H1 (cell line): Measurements from ENCODE around the gene GAS2. TPM values are rescaled to one million over a fixed set of nuclear protein-coding genes. Genes with fewer than 3 reads are reported as not detected.

Experiments
- CBX8 ChIP-seq: fragments of 300-800, 300-1000 bp; sonication (generic); IDR thresholded peaks from 2 replicates; pipeline ENCODE4 v1.7.1; 2016; ENCODE audit warnings: low read depth, low read length, borderline replicate concordance
- KDM4A ChIP-seq: IDR thresholded peaks from one replicate; pipeline ENCODE4 v1.7.1; 2012; ENCODE audit warnings: low read depth, mild to moderate bottlenecking, moderate library complexity, low read length, inconsistent platforms; ENCODE audit not compliant: severe bottlenecking
- KDM5A ChIP-seq: fragments of 200-600 bp; IDR thresholded peaks from 2 replicates; pipeline ENCODE4 v1.7.1; 2012; ENCODE audit warnings: mild to moderate bottlenecking, low read length, inconsistent platforms, mixed read lengths
- NANOG ChIP-seq: IDR thresholded peaks from 2 replicates; pipeline ENCODE4 v1.6.1; 2011; ENCODE audit warnings: low read length, low read depth, mild to moderate bottlenecking, inconsistent platforms; ENCODE audit not compliant: insufficient read depth, poor library complexity, severe bottlenecking
- SIRT6 ChIP-seq: IDR thresholded peaks from one replicate; pipeline ENCODE4 v1.7.1; 2012; ENCODE audit warnings: low read length, inconsistent platforms
- SRF ChIP-seq: IDR thresholded peaks from 2 replicates; pipeline ENCODE4 v1.6.1; 2011; ENCODE audit warnings: mild to moderate bottlenecking, low read depth, low read length, moderate library complexity
- polyA plus RNA-seq, 7 experiments: library from polyadenylated mRNA; depleted of rRNA in 3 of 7; stranded (reverse) in 5 of 7; unstranded in 2 of 7; fragments of >200 nt in 5 of 7; fragments of 200-250 nt in 2 of 7; gene quantifications; 1 replicate in 5 of 7; 2 replicates in 1 of 7; 4 replicates in 1 of 7; pipeline versions ENCODE4 v1.2.1 to v1.2.3, GENCODE V29; 2011 to 2013; ENCODE audit warnings: missing spikeins in 2 of 7, mixed read lengths in 2 of 7
- total RNA-seq: library from RNA; stranded (reverse); fragmentation: NEBNext Ultra II Directional; extraction: Animal tissue kit (Norgen Biotek cat#: 25700); gene quantifications from 2 replicates; pipeline ENCODE4 v1.2.1, GENCODE V29; 2021

Gene GAS2
- total and polyA plus RNA-seq, 2 of the 8 experiments (the other 6 are each of a cell fraction or from before 2014, with no cell fraction given): 0.70 to 1.7 TPM

DNA sequence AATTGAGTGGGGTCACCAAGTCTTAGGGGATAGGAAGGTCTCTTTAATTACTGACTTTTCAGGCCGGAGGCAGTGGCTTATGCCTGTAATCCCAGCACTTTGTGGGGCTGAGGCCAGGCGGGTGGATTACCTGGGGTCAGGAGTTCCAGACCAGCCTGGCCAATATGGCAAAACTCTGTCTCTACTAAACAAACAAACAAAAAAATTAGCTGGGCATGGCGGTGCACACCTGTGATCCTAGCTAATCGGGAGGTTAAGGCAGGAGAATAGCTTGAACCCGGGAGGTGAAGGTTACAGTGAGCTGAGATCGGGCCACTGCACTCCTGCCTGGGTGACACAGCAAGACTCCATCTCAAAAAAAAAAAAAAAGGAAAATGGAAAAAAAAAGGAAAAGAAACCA lies 39.0 kb upstream of the GAS2 start (continued):
- TF ChIP-seq NANOG: no peak
- TF ChIP-seq KDM5A: no peak
- TF ChIP-seq SRF: no peak
- TF ChIP-seq KDM4A: no peak
- TF ChIP-seq CBX8: no peak
- TF ChIP-seq SIRT6: no peak
